H1 (cell line): ENCODE measurements around the gene NEMF. TPM values are rescaled to one million over a fixed set of nuclear protein-coding genes. Genes with fewer than 3 reads are reported as not detected.

Experiments
- CTCF ChIA-PET: fragments of 300-600 bp; sonication (Branson Sonifier 250); formaldehyde crosslinking; loops from one replicate; lab custom pipeline; 2021; ENCODE audit not compliant: partially characterized antibody; lab: Charles Lee
- POLR2A ChIA-PET: fragments of 300-600 bp; sonication (Branson Sonifier 250); formaldehyde crosslinking; loops from one replicate; lab custom pipeline; 2021; ENCODE audit warnings: inconsistent platforms; ENCODE audit not compliant: partially characterized antibody; lab: Charles Lee
- DNase-seq, 2 experiments: peaks; one replicate each; pipeline versions ENCODE4 v3.0.0 to v3.0.0-alpha.2; 2010 to 2022; ENCODE audit warnings: low spot score in 2 of 2, low read depth in 1 of 2, mixed read lengths in 1 of 2
- FAIRE-seq: peaks from 2 replicates; lab custom pipeline; 2011; peaks lifted over from hg19 to GRCh38; lab: Jason Lieb, UNC
- H2AFZ ChIP-seq: 2 replicates; pipeline ENCODE4 v1.8.1; 2012; ENCODE audit warnings: low read length, inconsistent platforms
- H2AK5ac ChIP-seq: 2 replicates; pipeline ENCODE4 v1.6.1; 2013; ENCODE audit warnings: low read depth, low read length
- H2BK120ac ChIP-seq: replicated peaks from 2 replicates; pipeline ENCODE3; 2013; ENCODE audit warnings: low read depth, low read length, inconsistent platforms
- H2BK12ac ChIP-seq: 2 replicates; pipeline ENCODE4 v1.6.1; 2013; ENCODE audit warnings: low read depth, low read length
- H2BK15ac ChIP-seq: 2 replicates; pipeline ENCODE4 v1.6.1; 2013; ENCODE audit warnings: low read length
- H2BK20ac ChIP-seq: 2 replicates; pipeline ENCODE4 v1.6.1; 2013; ENCODE audit warnings: low read length
- H2BK5ac ChIP-seq: 2 replicates; pipeline ENCODE4 v1.6.1; 2013; ENCODE audit warnings: low read depth, low read length
- H3K14ac ChIP-seq: 2 replicates; pipeline ENCODE4 v1.6.1; 2013; ENCODE audit warnings: inconsistent platforms; ENCODE audit not compliant: insufficient read length
- H3K18ac ChIP-seq: 2 replicates; pipeline ENCODE4 v1.6.1; 2013; ENCODE audit warnings: low read length; ENCODE audit errors: extremely low read depth
- H3K23ac ChIP-seq: 2 replicates; pipeline ENCODE4 v1.6.1; 2013; ENCODE audit warnings: inconsistent platforms; ENCODE audit not compliant: insufficient read length
- H3K23me2 ChIP-seq: 2 replicates; pipeline ENCODE4 v1.6.1; 2013; ENCODE audit warnings: low read depth, low read length
- H3K27ac ChIP-seq: 2 replicates; pipeline ENCODE4 v1.6.1; 2011; ENCODE audit warnings: low read depth, low read length, inconsistent platforms
- H3K27me3 ChIP-seq, 4 experiments: replicated peaks in 1 of 4; 1 replicate in 1 of 4; 2 replicates in 3 of 4; pipeline versions ENCODE4 v1.6.1 to v1.8.1; 2011 to 2013; ENCODE audit warnings: low read length in 3 of 4, mild to moderate bottlenecking in 3 of 4, inconsistent platforms in 2 of 4, mixed read lengths in 2 of 4, moderate library complexity in 1 of 4; ENCODE audit not compliant: control insufficient read depth in 3 of 4, insufficient read depth in 3 of 4; ENCODE audit errors: extremely low read depth in 1 of 4
- H3K36me3 ChIP-seq, 4 experiments: 2 replicates each; pipeline versions ENCODE4 v1.6.1 to v1.8.1; 2011 to 2013; ENCODE audit warnings: mild to moderate bottlenecking in 4 of 4, low read length in 3 of 4, moderate library complexity in 2 of 4, control low read depth in 1 of 4, inconsistent platforms in 1 of 4; ENCODE audit not compliant: insufficient read depth in 4 of 4, control insufficient read depth in 2 of 4
- H3K4ac ChIP-seq: replicated peaks from 2 replicates; pipeline ENCODE3; 2013; ENCODE audit warnings: low read length, low read depth, mixed read lengths, inconsistent platforms; ENCODE audit not compliant: insufficient read length
- H3K4me1 ChIP-seq, 4 experiments: replicated peaks in 1 of 4; 1 replicate in 1 of 4; 2 replicates in 3 of 4; pipeline versions ENCODE4 v1.6.1 to v1.8.1; 2011 to 2013; ENCODE audit warnings: low read length in 3 of 4, inconsistent platforms in 2 of 4, mixed read lengths in 1 of 4; ENCODE audit not compliant: insufficient read depth in 4 of 4, control insufficient read depth in 3 of 4
- H3K4me2 ChIP-seq, 2 experiments: 2 replicates each; pipeline versions ENCODE4 v1.6.1 to v1.8.1; 2011 to 2013; ENCODE audit warnings: low read depth in 2 of 2, low read length in 2 of 2, control low read depth in 1 of 2, inconsistent platforms in 1 of 2, mild to moderate bottlenecking in 1 of 2; ENCODE audit not compliant: insufficient read depth in 1 of 2
- H3K4me3 ChIP-seq, 4 experiments: fragments of 200-600, 300-600 bp in 1 of 4; sonication (generic), shearing (Covaris generic), sonication (Bioruptor Twin) in 1 of 4; 2 replicates each; pipeline versions ENCODE4 v1.5.1 to v1.8.1; 2011 to 2016; ENCODE audit warnings: low read length in 4 of 4, low read depth in 3 of 4, control low read depth in 2 of 4, inconsistent platforms in 2 of 4, mild to moderate bottlenecking in 2 of 4, mixed read lengths in 1 of 4, moderate library complexity in 1 of 4; ENCODE audit not compliant: insufficient read depth in 2 of 4; ENCODE audit errors: extremely low read depth in 1 of 4
- H3K56ac ChIP-seq: replicated peaks from 2 replicates; pipeline ENCODE3; 2013; ENCODE audit warnings: low read depth, mild to moderate bottlenecking, mixed read lengths, low read length, inconsistent platforms; ENCODE audit not compliant: insufficient read length
- H3K79me1 ChIP-seq: 2 replicates; pipeline ENCODE4 v1.6.1; 2013; ENCODE audit warnings: low read depth, low read length, control low read depth
- H3K79me2 ChIP-seq, 2 experiments: 2 replicates each; pipeline versions ENCODE4 v1.6.1 to v1.8.1; 2012 to 2013; ENCODE audit warnings: low read length in 2 of 2, mild to moderate bottlenecking in 2 of 2, inconsistent platforms in 1 of 2; ENCODE audit not compliant: insufficient read depth in 2 of 2, control insufficient read depth in 1 of 2
- H3K9ac ChIP-seq, 4 experiments: replicated peaks in 1 of 4; 1 replicate in 1 of 4; 2 replicates in 3 of 4; pipeline versions ENCODE4 v1.6.1 to v1.8.1; 2011 to 2013; ENCODE audit warnings: low read depth in 3 of 4, low read length in 3 of 4, control low read depth in 2 of 4, mild to moderate bottlenecking in 2 of 4, moderate library complexity in 2 of 4, inconsistent platforms in 1 of 4; ENCODE audit errors: extremely low read depth in 1 of 4
- H3K9me3 ChIP-seq, 2 experiments: 2 replicates each; pipeline versions ENCODE4 v1.6.1 to v1.8.1; 2012 to 2013; ENCODE audit warnings: mild to moderate bottlenecking in 2 of 2, moderate library complexity in 2 of 2, control low read depth in 1 of 2, inconsistent platforms in 1 of 2, low read depth in 1 of 2, low read length in 1 of 2, mixed read lengths in 1 of 2; ENCODE audit not compliant: insufficient read depth in 2 of 2
- H4K20me1 ChIP-seq, 2 experiments: replicated peaks in 1 of 2; 2 replicates each; pipeline versions ENCODE3 to v1.8.1; 2011 to 2013; ENCODE audit warnings: inconsistent platforms in 2 of 2, low read length in 2 of 2, mild to moderate bottlenecking in 1 of 2; ENCODE audit not compliant: insufficient read depth in 2 of 2, control insufficient read depth in 1 of 2
- H4K5ac ChIP-seq: 2 replicates; pipeline ENCODE4 v1.6.1; 2013; ENCODE audit warnings: low read length, low read depth, mixed read lengths, inconsistent platforms; ENCODE audit not compliant: insufficient read length
- H4K8ac ChIP-seq: 2 replicates; pipeline ENCODE4 v1.8.0; 2013; ENCODE audit warnings: mild to moderate bottlenecking, moderate library complexity, low read length, inconsistent platforms; ENCODE audit not compliant: insufficient read depth; ENCODE audit errors: extremely low read depth
- H4K91ac ChIP-seq: replicated peaks from 2 replicates; pipeline ENCODE3; 2013; ENCODE audit warnings: low read length, mixed read lengths, inconsistent platforms; ENCODE audit not compliant: insufficient read length
- ATF3 ChIP-seq: IDR thresholded peaks from 2 replicates; pipeline ENCODE4 v1.6.1; 2011; ENCODE audit warnings: low read depth, mild to moderate bottlenecking, low read length; ENCODE audit not compliant: insufficient read depth
- BRCA1 ChIP-seq: IDR thresholded peaks from 2 replicates; pipeline ENCODE4 v1.6.1; 2012; ENCODE audit warnings: low read depth, low read length, improper control_type of control experiment
- JUN ChIP-seq: IDR thresholded peaks from 2 replicates; pipeline ENCODE4 v1.6.1; 2011; ENCODE audit warnings: low read depth, mild to moderate bottlenecking, improper control_type of control experiment, low read length
- KDM5A ChIP-seq: fragments of 200-600 bp; IDR thresholded peaks from 2 replicates; pipeline ENCODE4 v1.7.1; 2012; ENCODE audit warnings: mild to moderate bottlenecking, low read length, inconsistent platforms, mixed read lengths
- PHF8 ChIP-seq: fragments of 200-600 bp; sonication (generic); conservative IDR thresholded peaks from 2 replicates; pipeline ENCODE4 v1.7.1; 2012; ENCODE audit warnings: low read depth, mild to moderate bottlenecking, inconsistent platforms, low read length, moderate library complexity
- RAD21 ChIP-seq, 2 experiments: IDR thresholded peaks in 1 of 2; conservative IDR thresholded peaks in 1 of 2; 2 replicates each; pipeline ENCODE4 v1.6.1; 2011; ENCODE audit warnings: low read depth in 2 of 2, low read length in 2 of 2, improper control_type of control experiment in 1 of 2, inconsistent platforms in 1 of 2, mild to moderate bottlenecking in 1 of 2, moderate library complexity in 1 of 2
- RFX5 ChIP-seq: IDR thresholded peaks from 2 replicates; pipeline ENCODE4 v1.6.1; 2011; ENCODE audit warnings: low read depth, low read length, improper control_type of control experiment, borderline replicate concordance
- SP4 ChIP-seq: IDR thresholded peaks from 2 replicates; pipeline ENCODE4 v1.6.1; 2012; ENCODE audit warnings: low read length, inconsistent platforms
- SRF ChIP-seq: IDR thresholded peaks from 2 replicates; pipeline ENCODE4 v1.6.1; 2011; ENCODE audit warnings: mild to moderate bottlenecking, low read depth, low read length, moderate library complexity
- TAF1 ChIP-seq: IDR thresholded peaks from 2 replicates; pipeline ENCODE4 v1.6.1; 2011; ENCODE audit warnings: mild to moderate bottlenecking, low read depth, low read length
- TCF12 ChIP-seq: IDR thresholded peaks from 2 replicates; pipeline ENCODE4 v1.6.1; 2011; ENCODE audit warnings: low read depth, mild to moderate bottlenecking, low read length
- WGBS, 2 experiments: shearing (Covaris generic) in 1 of 2; methylation state at CpG; one replicate each; pipeline versions ENCODE4 v1.1.6 to v1.1.7; 2013 to 2015; ENCODE audit warnings: low lambda C conversion rate in 2 of 2, mixed read lengths in 2 of 2, inconsistent platforms in 1 of 2, low coverage in 1 of 2, missing lambda C conversion rate in 1 of 2; ENCODE audit not compliant: insufficient replicate concordance in 2 of 2, insufficient coverage in 1 of 2, insufficient read length in 1 of 2; ENCODE audit errors: extremely low coverage in 1 of 2, missing lambda C conversion rate in 1 of 2; 5-methylcytosine and 5-hydroxymethylcytosine counted together
- polyA plus RNA-seq, 7 experiments: library from polyadenylated mRNA; depleted of rRNA in 3 of 7; stranded (reverse) in 5 of 7; unstranded in 2 of 7; fragments of >200 nt in 5 of 7; fragments of 200-250 nt in 2 of 7; gene quantifications; 1 replicate in 5 of 7; 2 replicates in 1 of 7; 4 replicates in 1 of 7; pipeline versions ENCODE4 v1.2.1 to v1.2.3, GENCODE V29; 2011 to 2013; ENCODE audit warnings: missing spikeins in 2 of 7, mixed read lengths in 2 of 7
- total RNA-seq: library from RNA; stranded (reverse); fragmentation: NEBNext Ultra II Directional; extraction: Animal tissue kit (Norgen Biotek cat#: 25700); gene quantifications from 2 replicates; pipeline ENCODE4 v1.2.1, GENCODE V29; 2021
- TF ChIP-seq, protein P1 (sequence below): IDR thresholded peaks from 2 replicates; pipeline ENCODE4 v1.6.1; 2012; ENCODE audit warnings: inconsistent platforms

The NEMF gene
- total and polyA plus RNA-seq, 2 of the 8 experiments (the other 6 are each of a cell fraction or from before 2014, with no cell fraction given) = 8.3 to 45.5 TPM

GRCh38 chr14:49879646-49880204 lies 27.1 kb upstream of the NEMF start:
- Histone ChIP-seq H3K4me2 (no peak overlapping the region), H3K4ac (no peak overlapping the region), H2BK120ac (no peak overlapping the region), H3K4me1 (peaks cover 2 to 8% (median 6%) of the 10 kb centered on the region in 4 experiments; a peak in 5 of 7 replicates), H3K9ac (no peak overlapping the region), H4K20me1 (no peaks in the 10 kb centered on the region), H3K4me3 (no peak overlapping the region), H3K18ac (no peak overlapping the region), H3K23me2 (no peaks in the 10 kb centered on the region), H2AK5ac (no peak overlapping the region), H2BK5ac (no peak overlapping the region), H4K8ac (no peak overlapping the region), H2BK20ac (no peak overlapping the region), H4K5ac (no peak overlapping the region), H3K27me3 (no peaks in the 10 kb centered on the region), H3K9me3 (no peaks in the 10 kb centered on the region), H3K36me3 (no peaks in the 10 kb centered on the region), H3K56ac (no peak overlapping the region), H3K79me1 (no peaks in the 10 kb centered on the region), H3K14ac (no peak overlapping the region), H2AFZ (no peak overlapping the region), H2BK12ac (no peak overlapping the region), H3K27ac (no peak overlapping the region), H3K23ac (no peak overlapping the region), H2BK15ac (no peak overlapping the region), H4K91ac (no peak overlapping the region), H3K79me2 (no peaks in the 10 kb centered on the region)
- DNase-seq = peak; percentile 61 to 67
- WGBS, 2 experiments = 80% methylated on average over 8 of the region's 8 CpGs; no CpG with 5 or more reads in 1 of the 2 experiments
- peak; percentile 50 for FAIRE-seq
- CTCF ChIA-PET = interaction anchor here (0.6 to 5.4 kb wide), 39 partner anchors 8 to 1219 kb away, joined by 3 to 41 read pairs (median 4); partner anchors contain the start of genes ARF6 and NEMF
- POLR2A ChIA-PET = interaction anchor here (0.8 to 1.6 kb wide), 8 partner anchors 9 to 237 kb away, joined by 3 to 6 read pairs (median 4); partner anchors contain the start of genes NEMF and VCPKMT
- TF ChIP-seq SP4 (no peak), BRCA1 (no peak), KDM5A (no peak), TAF1 (no peak), RFX5 (no peak), ATF3 (0 out of 2 replicates have a peak, but pooled peaks have one; percentile 10), PHF8 (no peak), SRF (no peak), RAD21 (IDR thresholded peaks at IDR 0.05 in 1 of 2, conservative IDR thresholded peaks at IDR 0.05 in 1 of 2; ENCODE audit: low read depth in 2 of 2, low read length in 2 of 2) (peak; percentile 63 to 80), JUN (no peak), TCF12 (peak; percentile 40; the same call in 1 of the 2 replicates)
- TF ChIP-seq, protein P1, sequence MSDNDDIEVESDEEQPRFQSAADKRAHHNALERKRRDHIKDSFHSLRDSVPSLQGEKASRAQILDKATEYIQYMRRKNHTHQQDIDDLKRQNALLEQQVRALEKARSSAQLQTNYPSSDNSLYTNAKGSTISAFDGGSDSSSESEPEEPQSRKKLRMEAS = 0 out of 2 replicates have a peak, but pooled peaks have one; percentile 6
